NCI-H146 (cell line): ENCODE results near the gene LMOD3.

Experiments used
- DNase-seq: peaks from one replicate; lab custom pipeline; 2025; lab: John Stamatoyannopoulos, UW

LMOD3 gene

GRCh38 chr3:69121950-69122349 lies 445 bp downstream of the LMOD3 start:
- DNase-seq, result no peak

- no peak for DNase-seq
Measured at GRCh38 chr3:69121513-69121912, 882 bp downstream of the LMOD3 start.

- peak; percentile 58 for DNase-seq
Measured at GRCh38 chr3:69120879-69121464, 1.4 kb downstream of the LMOD3 start.

GRCh38 chr3:69119681-69120080 lies 2.7 kb downstream of the LMOD3 start:
- no peak for DNase-seq

- no peak for DNase-seq
Measured at GRCh38 chr3:69119138-69119537, 3.3 kb downstream of the LMOD3 start.

- DNase-seq, result no peak
Measured at GRCh38 chr3:69118555-69118954, 3.8 kb downstream of the LMOD3 start.

- DNase-seq, result no peak
Measured at GRCh38 chr3:69116897-69117296, 5.5 kb downstream of the LMOD3 start.

- no peak for DNase-seq
Measured at GRCh38 chr3:69116162-69116561, 6.2 kb downstream of the LMOD3 start.

GRCh38 chr3:69115731-69116130 lies 6.7 kb downstream of the LMOD3 start:
- no peak for DNase-seq

- DNase-seq, result no peak
Measured at GRCh38 chr3:69113536-69113935, 8.9 kb downstream of the LMOD3 start.

- no peak for DNase-seq
Measured at GRCh38 chr3:69110941-69111546, 11.4 kb downstream of the LMOD3 start.

- no peak for DNase-seq
Measured at GRCh38 chr3:69108811-69109210, 13.6 kb downstream of the LMOD3 start.

- DNase-seq, result no peak
Measured at GRCh38 chr3:69107841-69108240, 14.6 kb downstream of the LMOD3 start.

GRCh38 chr3:69105320-69105719 lies 17.1 kb downstream of the LMOD3 start:
- no peak for DNase-seq

- DNase-seq, result no peak
Measured at GRCh38 chr3:69104586-69104985, 17.8 kb downstream of the LMOD3 start.

GRCh38 chr3:69103123-69103522 lies 19.3 kb downstream of the LMOD3 start:
- DNase-seq, result no peak

- no peak for DNase-seq
Measured at GRCh38 chr3:69102384-69102783, 20.0 kb downstream of the LMOD3 start.

- DNase-seq, result no peak
Measured at GRCh38 chr3:69099576-69099975, 22.8 kb downstream of the LMOD3 start.

GRCh38 chr3:69097407-69098086 lies 24.8 kb downstream of the LMOD3 start:
- no peak for DNase-seq

GRCh38 chr3:69096299-69096698 lies 26.1 kb downstream of the LMOD3 start:
- DNase-seq, result no peak

- no peak for DNase-seq
Measured at GRCh38 chr3:69095636-69096035, 26.8 kb downstream of the LMOD3 start.

GRCh38 chr3:69094467-69095205 lies 27.8 kb downstream of the LMOD3 start:
- no peak for DNase-seq

- no peak for DNase-seq
Measured at GRCh38 chr3:69092030-69092516, 30.3 kb downstream of the LMOD3 start.
